Breast epithelium (tissue), 3 donors: ENCODE results near the gene NLRP12.
"Not testable (repeated sequence)": the region's sequence is repeated elsewhere in the genome, so short reads cannot be mapped to it uniquely, and the experiment has no call there.

Source experiments
- POLR2A ChIP-seq: fragments of 450-650 bp; IDR thresholded peaks from one replicate; pipeline ENCODE4 v1.6.1; 2016; ENCODE audit warnings: antibody characterized with exemption, mild to moderate bottlenecking, moderate library complexity
- POLR2AphosphoS5 ChIP-seq, 3 donors: sonication (generic); formaldehyde crosslinking; IDR thresholded peaks; one replicate each; pipeline ENCODE4 v1.6.1; 2017; ENCODE audit warnings: antibody characterized with exemption in 3 of 3
- TF ChIP-seq, protein P1 (sequence below), 3 donors: fragments of 450-650 bp; IDR thresholded peaks; one replicate each; pipeline ENCODE4 v1.5.1; 2016 to 2017; ENCODE audit warnings: antibody characterized with exemption in 3 of 3, mild to moderate bottlenecking in 3 of 3, moderate library complexity in 3 of 3

DNA sequence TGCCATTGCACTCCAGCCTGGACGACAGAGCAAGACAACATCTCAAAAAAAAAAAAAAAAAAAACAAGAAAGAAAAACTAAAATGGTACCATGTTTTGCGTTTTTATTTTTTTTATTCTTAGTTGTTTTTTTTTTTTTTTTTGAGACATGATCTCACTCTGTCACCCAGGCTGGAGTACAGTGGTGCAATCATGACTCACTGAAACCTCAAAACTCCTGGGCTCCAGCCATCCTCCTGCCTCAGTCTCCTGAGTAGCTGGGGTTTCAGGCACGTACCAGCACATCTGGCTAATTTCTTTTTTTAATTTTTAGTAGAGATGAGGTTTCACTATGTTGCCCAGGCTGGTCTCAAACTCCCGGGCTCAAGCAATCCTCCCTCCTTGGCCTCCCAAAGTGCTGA is 16.8 kb upstream of the NLRP12 start:
- TF ChIP-seq, protein P1, sequence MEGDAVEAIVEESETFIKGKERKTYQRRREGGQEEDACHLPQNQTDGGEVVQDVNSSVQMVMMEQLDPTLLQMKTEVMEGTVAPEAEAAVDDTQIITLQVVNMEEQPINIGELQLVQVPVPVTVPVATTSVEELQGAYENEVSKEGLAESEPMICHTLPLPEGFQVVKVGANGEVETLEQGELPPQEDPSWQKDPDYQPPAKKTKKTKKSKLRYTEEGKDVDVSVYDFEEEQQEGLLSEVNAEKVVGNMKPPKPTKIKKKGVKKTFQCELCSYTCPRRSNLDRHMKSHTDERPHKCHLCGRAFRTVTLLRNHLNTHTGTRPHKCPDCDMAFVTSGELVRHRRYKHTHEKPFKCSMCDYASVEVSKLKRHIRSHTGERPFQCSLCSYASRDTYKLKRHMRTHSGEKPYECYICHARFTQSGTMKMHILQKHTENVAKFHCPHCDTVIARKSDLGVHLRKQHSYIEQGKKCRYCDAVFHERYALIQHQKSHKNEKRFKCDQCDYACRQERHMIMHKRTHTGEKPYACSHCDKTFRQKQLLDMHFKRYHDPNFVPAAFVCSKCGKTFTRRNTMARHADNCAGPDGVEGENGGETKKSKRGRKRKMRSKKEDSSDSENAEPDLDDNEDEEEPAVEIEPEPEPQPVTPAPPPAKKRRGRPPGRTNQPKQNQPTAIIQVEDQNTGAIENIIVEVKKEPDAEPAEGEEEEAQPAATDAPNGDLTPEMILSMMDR (IDR thresholded peaks at IDR 0.05), result not testable (repeated sequence)
- not testable (repeated sequence) for TF ChIP-seq POLR2A; POLR2AphosphoS5 (IDR thresholded peaks at IDR 0.05)
